ENCODE measurements around the gene ANK2. TPM values are rescaled to one million over a fixed set of nuclear protein-coding genes. Genes with fewer than 3 reads are reported as not detected.

ANK2 gene
- total and polyA plus RNA-seq, 2 of the 13 experiments (the other 11 are each of a cell fraction or from before 2014, with no cell fraction given): 2.7 to 15.1 TPM

- no peak for TF ChIP-seq CEBPZ (IDR thresholded peaks at IDR 0.05; ENCODE audit: low read length)
- no peak for TF ChIP-seq SNRNP70 (IDR thresholded peaks at IDR 0.05; ENCODE audit: low read depth, low read length)
- no peak for TF ChIP-seq ZNF253 (CRISPR knock-in tag; IDR thresholded peaks at IDR 0.05; ENCODE audit: borderline replicate concordance)
- no peak for TF ChIP-seq BORCS8-MEF2B (CRISPR knock-in tag; IDR thresholded peaks at IDR 0.05)
These were observed 37.2 kb upstream of the ANK2 start (continued) for GRCh38 chr4:113012122-113012725.

- Histone ChIP-seq H3K79me2 (ENCODE audit: insufficient read depth, low read length) (no peaks in the 10 kb centered on the region), H3K4me3 (replicated peaks in 1 of 3; ENCODE audit: insufficient read depth in 1 of 3, low read depth in 2 of 3, low read length in 3 of 3) (no peak overlapping the region), H3K27me3 (ENCODE audit: control insufficient read depth in 1 of 2, insufficient read depth in 2 of 2, low read length in 2 of 2) (no peaks in the 10 kb centered on the region), H3K4me1 (ENCODE audit: insufficient read depth, low read length) (no peaks in the 10 kb centered on the region), H4K20me1 (ENCODE audit: insufficient read depth, low read length) (no peaks in the 10 kb centered on the region), H3K4me2 (ENCODE audit: low read depth, low read length) (no peak overlapping the region), H3K9me3 (ENCODE audit: low read length) (no peaks in the 10 kb centered on the region), H3K9ac (ENCODE audit: insufficient read depth, low read depth, low read length) (no peak overlapping the region), H3K27ac (ENCODE audit: extremely low read length, insufficient read depth, low read length) (no peak overlapping the region), H3K36me3 (replicated peaks in 1 of 2; ENCODE audit: control insufficient read depth in 1 of 2, insufficient read depth in 2 of 2, low read length in 2 of 2) (no peaks in the 10 kb centered on the region), H2AFZ (ENCODE audit: low read length) (no peak overlapping the region)
- no TSS peak for BruUV-seq (replicated peaks)
- FAIRE-seq (no peak), ATAC-seq (no peak), DNase-seq (ENCODE audit: low spot score) (no peak)
- in situ Hi-C loops (cut with HindIII; ENCODE audit: extremely low pct_ligation_motif_present, low pct_unique_long_range_greater_than_20kb) (no loop called here), intact Hi-C loops (cut with micrococcal nuclease; ENCODE audit: unreplicated experiment) (no loop called here)
- 34% methylated on average over 4 of the region's 4 CpGs for WGBS (ENCODE audit: low lambda C conversion rate)
- ChIA-PET CTCF (ENCODE audit: low intra/inter-chr PET ratio, low total read pairs) (no interaction called here), POLR2A (no interaction called here)
- TF ChIP-seq DBP (CRISPR knock-in tag; IDR thresholded peaks at IDR 0.05; ENCODE audit: not compliant biosample characterization): no peak
- no peak for TF ChIP-seq HDAC6 (IDR thresholded peaks at IDR 0.05; ENCODE audit: low read depth, low read length)
- TF ChIP-seq EEA1 (CRISPR knock-in tag; IDR thresholded peaks at IDR 0.05; ENCODE audit: borderline replicate concordance): no peak
- TF ChIP-seq SRSF1 (optimal IDR thresholded peaks at IDR 0.05; ENCODE audit: low read depth, low read length): no peak
- TF ChIP-seq ZNF296 (CRISPR knock-in tag; conservative IDR thresholded peaks at IDR 0.05): no peak
- TF ChIP-seq RBM39 (IDR thresholded peaks at IDR 0.05; ENCODE audit: low read depth, low read length, poor library complexity, severe bottlenecking): no peak
- TF ChIP-seq GATAD1 (CRISPR knock-in tag; IDR thresholded peaks at IDR 0.05): no peak
- TF ChIP-seq ZNF282 (IDR thresholded peaks at IDR 0.05; ENCODE audit: partially characterized antibody): no peak
- no peak for TF ChIP-seq SKIL (CRISPR knock-in tag; IDR thresholded peaks at IDR 0.05; ENCODE audit: borderline replicate concordance)
- no peak for TF ChIP-seq ZNF770 (CRISPR knock-in tag; IDR thresholded peaks at IDR 0.05)
These were observed 36.7 kb upstream of the ANK2 start for GRCh38 chr4:113012786-113013185.
